ENCODE results near the gene CPT1C.

Gene CPT1C

GRCh38 chr19:49691243-49692146, 579 bp downstream of the CPT1C start:
- no peak for TF ChIP-seq GATA1 (IDR thresholded peaks at IDR 0.05; ENCODE audit: low read depth, low read length)
- TF ChIP-seq POLR2A (IDR thresholded peaks at IDR 0.05; ENCODE audit: low read length) = no peak
- DNase-seq = no peak

GRCh38 chr19:49692147-49692506, 1.2 kb downstream of the CPT1C start:
- DNase-seq = no peak
- TF ChIP-seq POLR2A (IDR thresholded peaks at IDR 0.05; ENCODE audit: low read length) (no peak), GATA1 (IDR thresholded peaks at IDR 0.05; ENCODE audit: low read depth, low read length) (no peak)

- no peak for DNase-seq
Observed at GRCh38 chr19:49696115-49696514, 5.2 kb downstream of the CPT1C start.

GRCh38 chr19:49696865-49697264, 5.9 kb downstream of the CPT1C start:
- DNase-seq = no peak

More at GRCh38 chr19:49696115-49696514, 5.2 kb downstream of the CPT1C start:
- TF ChIP-seq POLR2A (IDR thresholded peaks at IDR 0.05; ENCODE audit: low read length) = no peak
- no peak for TF ChIP-seq GATA1 (IDR thresholded peaks at IDR 0.05; ENCODE audit: low read depth, low read length)

GRCh38 chr19:49699364-49699763, 8.4 kb downstream of the CPT1C start:
- DNase-seq = no peak
- TF ChIP-seq POLR2A (IDR thresholded peaks at IDR 0.05; ENCODE audit: low read length) = no peak
- TF ChIP-seq GATA1 (IDR thresholded peaks at IDR 0.05; ENCODE audit: low read depth, low read length) = no peak

More at GRCh38 chr19:49696865-49697264, 5.9 kb downstream of the CPT1C start:
- TF ChIP-seq POLR2A (IDR thresholded peaks at IDR 0.05; ENCODE audit: low read length) (no peak), GATA1 (IDR thresholded peaks at IDR 0.05; ENCODE audit: low read depth, low read length) (no peak)

GRCh38 chr19:49700563-49700962, 9.6 kb downstream of the CPT1C start:
- TF ChIP-seq GATA1 (IDR thresholded peaks at IDR 0.05; ENCODE audit: low read depth, low read length) = no peak
- no peak for TF ChIP-seq POLR2A (IDR thresholded peaks at IDR 0.05; ENCODE audit: low read length)
- DNase-seq = no peak

- TF ChIP-seq POLR2A (IDR thresholded peaks at IDR 0.05; ENCODE audit: low read length) (no peak), GATA1 (IDR thresholded peaks at IDR 0.05; ENCODE audit: low read depth, low read length) (no peak)
- no peak for DNase-seq
Observed at GRCh38 chr19:49701271-49701786, 10.4 kb downstream of the CPT1C start.

GRCh38 chr19:49704888-49705642, 14.1 kb downstream of the CPT1C start:
- DNase-seq = no peak
- TF ChIP-seq GATA1 (IDR thresholded peaks at IDR 0.05; ENCODE audit: low read depth, low read length) (no peak), POLR2A (IDR thresholded peaks at IDR 0.05; ENCODE audit: low read length) (no peak)

- TF ChIP-seq GATA1 (IDR thresholded peaks at IDR 0.05; ENCODE audit: low read depth, low read length) = no peak
- DNase-seq = no peak
Observed at GRCh38 chr19:49705919-49706318, 15.0 kb downstream of the CPT1C start.

GRCh38 chr19:49710372-49710951, 19.5 kb downstream of the CPT1C start:
- no peak for TF ChIP-seq GATA1 (IDR thresholded peaks at IDR 0.05; ENCODE audit: low read depth, low read length)
- DNase-seq = no peak

- TF ChIP-seq POLR2A (IDR thresholded peaks at IDR 0.05; ENCODE audit: low read length) = no peak
- no peak for TF ChIP-seq GATA1 (IDR thresholded peaks at IDR 0.05; ENCODE audit: low read depth, low read length)
- DNase-seq = peak; percentile 47 to 48
Observed at GRCh38 chr19:49712397-49712859, 21.5 kb downstream of the CPT1C start.

- TF ChIP-seq GATA1 (IDR thresholded peaks at IDR 0.05; ENCODE audit: low read depth, low read length) (no peak), POLR2A (IDR thresholded peaks at IDR 0.05; ENCODE audit: low read length) (no peak)
- no peak for DNase-seq
Observed at GRCh38 chr19:49713236-49713845, 22.4 kb downstream of the CPT1C start.

- no peak for DNase-seq
Observed at GRCh38 chr19:49716154-49716553, 25.2 kb downstream of the CPT1C start.

More at GRCh38 chr19:49716154-49716553, 25.2 kb downstream of the CPT1C start:
- TF ChIP-seq POLR2A (IDR thresholded peaks at IDR 0.05; ENCODE audit: low read length) (no peak), GATA1 (IDR thresholded peaks at IDR 0.05; ENCODE audit: low read depth, low read length) (no peak)

Data from erythroblast (primary cell).